ENCODE data around the gene PIGW. TPM values are rescaled to one million over a fixed set of nuclear protein-coding genes. Genes with fewer than 3 reads are reported as not detected.

PIGW gene
- total and polyA plus RNA-seq, 4 donors, result 6.2 to 15.4 (median 10.6) TPM

DNA sequence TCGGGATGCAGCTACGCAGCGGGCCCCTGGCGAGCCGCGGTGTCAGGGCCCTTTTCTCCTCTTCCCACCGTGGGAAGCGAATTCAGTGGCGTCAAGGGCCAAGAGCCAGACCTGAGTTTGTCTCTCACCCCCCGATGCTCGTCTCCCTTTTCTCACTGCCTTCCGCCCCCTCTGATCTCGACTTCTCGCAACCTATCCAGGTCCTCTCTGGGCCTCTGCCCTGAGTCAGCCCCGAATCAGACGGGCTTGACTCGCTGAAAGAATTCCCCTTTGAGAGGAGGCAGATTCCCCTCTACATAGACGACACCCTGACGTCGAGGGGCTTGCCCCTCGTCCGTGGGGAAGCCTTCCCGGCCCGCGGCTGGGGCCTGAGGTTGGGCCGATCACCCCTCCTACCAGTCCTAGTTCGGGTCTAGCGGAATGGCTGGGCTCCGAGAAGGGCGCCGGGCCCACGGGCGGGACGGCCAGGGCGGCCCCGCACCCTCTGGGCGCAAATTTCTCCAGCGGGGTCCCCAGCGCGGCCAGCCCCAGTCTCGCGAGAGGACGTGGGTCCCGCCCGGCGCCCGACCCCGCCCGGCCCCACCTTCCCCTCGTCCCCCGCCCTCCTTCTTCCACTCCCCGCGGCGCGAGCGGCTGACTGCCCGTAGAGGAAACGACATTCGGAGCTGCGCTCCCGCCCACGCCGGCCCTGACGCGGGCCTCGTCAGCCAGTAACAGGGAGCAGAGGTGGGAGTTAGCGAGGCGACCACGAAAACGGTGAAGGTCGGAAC lies 9.7 kb downstream of the PIGW start, which contains the start of gene GGNBP2:
GGNBP2 (plus strand) TSS at position 613 of the 770 bp plus-strand sequence. CDS start 806 bp downstream, outside the sequence.
- ATAC-seq (ENCODE audit: insufficient read depth, low FRiP score) (peak; percentile 83), DNase-seq (peak; percentile 95 to 96 (median 95))
- H3K4me1 ChIP-seq (ENCODE audit: control insufficient read depth in 5 of 5, insufficient read depth in 5 of 5, low read length in 5 of 5), result peaks cover 0 to 30% (median 3%) of the 10 kb centered on the region in 5 donors
- WGBS, 2 donors, result 0 to 1% methylated on average over 63 to 71 of the region's 71 CpGs
- peak within 1 kb of the TSS; percentile 98 to 99 for H3K9ac ChIP-seq (ENCODE audit: insufficient read depth in 1 of 2, low read length in 2 of 2)
- TF ChIP-seq, protein P1, sequence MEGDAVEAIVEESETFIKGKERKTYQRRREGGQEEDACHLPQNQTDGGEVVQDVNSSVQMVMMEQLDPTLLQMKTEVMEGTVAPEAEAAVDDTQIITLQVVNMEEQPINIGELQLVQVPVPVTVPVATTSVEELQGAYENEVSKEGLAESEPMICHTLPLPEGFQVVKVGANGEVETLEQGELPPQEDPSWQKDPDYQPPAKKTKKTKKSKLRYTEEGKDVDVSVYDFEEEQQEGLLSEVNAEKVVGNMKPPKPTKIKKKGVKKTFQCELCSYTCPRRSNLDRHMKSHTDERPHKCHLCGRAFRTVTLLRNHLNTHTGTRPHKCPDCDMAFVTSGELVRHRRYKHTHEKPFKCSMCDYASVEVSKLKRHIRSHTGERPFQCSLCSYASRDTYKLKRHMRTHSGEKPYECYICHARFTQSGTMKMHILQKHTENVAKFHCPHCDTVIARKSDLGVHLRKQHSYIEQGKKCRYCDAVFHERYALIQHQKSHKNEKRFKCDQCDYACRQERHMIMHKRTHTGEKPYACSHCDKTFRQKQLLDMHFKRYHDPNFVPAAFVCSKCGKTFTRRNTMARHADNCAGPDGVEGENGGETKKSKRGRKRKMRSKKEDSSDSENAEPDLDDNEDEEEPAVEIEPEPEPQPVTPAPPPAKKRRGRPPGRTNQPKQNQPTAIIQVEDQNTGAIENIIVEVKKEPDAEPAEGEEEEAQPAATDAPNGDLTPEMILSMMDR (IDR thresholded peaks at IDR 0.05; ENCODE audit: control extremely low read depth, extremely low read depth), result no peak
- peak within 1 kb of the TSS; percentile 96 for H3K4me3 ChIP-seq
- H3K27me3 ChIP-seq (ENCODE audit: control insufficient read depth in 3 of 3, insufficient read depth in 3 of 3, low read length in 2 of 3), result no peaks in the 10 kb centered on the region
- H3K9me3 ChIP-seq (ENCODE audit: control insufficient read depth in 4 of 4, insufficient read depth in 3 of 4, low read length in 3 of 4), result no peaks in the 10 kb centered on the region
- H3K36me3 ChIP-seq (ENCODE audit: control insufficient read depth in 4 of 4, insufficient read depth in 4 of 4, low read length in 4 of 4), result peaks cover 0 to 4% (median 1%) of the 10 kb centered on the region in 4 donors
- peak within 1 kb of the TSS; percentile 99 to 100 for H3K27ac ChIP-seq (ENCODE audit: low read depth in 1 of 2, low read length in 1 of 2)

DNA sequence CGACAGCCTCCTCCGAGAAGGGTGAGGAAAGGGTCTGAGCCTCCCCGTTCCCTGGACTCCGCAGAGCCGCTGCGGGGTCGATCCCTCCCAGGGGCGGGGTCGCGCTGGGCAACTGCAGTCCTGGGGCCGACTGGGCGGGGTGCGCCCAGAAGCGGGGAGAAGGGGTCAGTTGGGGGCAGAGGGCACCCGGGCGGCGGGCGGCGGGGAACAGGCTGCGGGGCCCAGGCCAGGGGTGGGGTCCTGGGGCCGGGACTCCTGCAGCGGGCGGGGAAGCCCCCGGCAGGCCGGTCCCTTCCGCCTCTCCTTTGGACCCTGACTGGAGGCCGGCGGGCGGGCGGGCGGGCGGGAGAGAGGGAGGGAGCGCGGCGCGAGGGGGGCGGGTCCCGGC lies 10.3 kb downstream of the PIGW start:
- DNase-seq (no peak), ATAC-seq (ENCODE audit: insufficient read depth, low FRiP score) (peak; percentile 29)
- TF ChIP-seq, protein P1 (IDR thresholded peaks at IDR 0.05; ENCODE audit: control extremely low read depth, extremely low read depth), result no peak
- Histone ChIP-seq H3K9ac (ENCODE audit: insufficient read depth in 1 of 2, low read length in 2 of 2) (peak overlapping the region; percentile 88 to 91), H3K9me3 (ENCODE audit: control insufficient read depth in 4 of 4, insufficient read depth in 3 of 4, low read length in 3 of 4) (no peaks in the 10 kb centered on the region), H3K36me3 (ENCODE audit: control insufficient read depth in 4 of 4, insufficient read depth in 4 of 4, low read length in 4 of 4) (peaks cover 0 to 4% (median 1%) of the 10 kb centered on the region in 4 donors), H3K4me1 (ENCODE audit: control insufficient read depth in 5 of 5, insufficient read depth in 5 of 5, low read length in 5 of 5) (peaks cover 0 to 30% (median 3%) of the 10 kb centered on the region in 5 donors), H3K4me3 (peak overlapping the region; percentile 56), H3K27ac (ENCODE audit: low read depth in 1 of 2, low read length in 1 of 2) (peak overlapping the region; percentile 99 to 100), H3K27me3 (ENCODE audit: control insufficient read depth in 3 of 3, insufficient read depth in 3 of 3, low read length in 2 of 3) (no peaks in the 10 kb centered on the region)
- WGBS, 2 donors, result 0 to 1% methylated on average over 14 to 38 of the region's 38 CpGs

DNA sequence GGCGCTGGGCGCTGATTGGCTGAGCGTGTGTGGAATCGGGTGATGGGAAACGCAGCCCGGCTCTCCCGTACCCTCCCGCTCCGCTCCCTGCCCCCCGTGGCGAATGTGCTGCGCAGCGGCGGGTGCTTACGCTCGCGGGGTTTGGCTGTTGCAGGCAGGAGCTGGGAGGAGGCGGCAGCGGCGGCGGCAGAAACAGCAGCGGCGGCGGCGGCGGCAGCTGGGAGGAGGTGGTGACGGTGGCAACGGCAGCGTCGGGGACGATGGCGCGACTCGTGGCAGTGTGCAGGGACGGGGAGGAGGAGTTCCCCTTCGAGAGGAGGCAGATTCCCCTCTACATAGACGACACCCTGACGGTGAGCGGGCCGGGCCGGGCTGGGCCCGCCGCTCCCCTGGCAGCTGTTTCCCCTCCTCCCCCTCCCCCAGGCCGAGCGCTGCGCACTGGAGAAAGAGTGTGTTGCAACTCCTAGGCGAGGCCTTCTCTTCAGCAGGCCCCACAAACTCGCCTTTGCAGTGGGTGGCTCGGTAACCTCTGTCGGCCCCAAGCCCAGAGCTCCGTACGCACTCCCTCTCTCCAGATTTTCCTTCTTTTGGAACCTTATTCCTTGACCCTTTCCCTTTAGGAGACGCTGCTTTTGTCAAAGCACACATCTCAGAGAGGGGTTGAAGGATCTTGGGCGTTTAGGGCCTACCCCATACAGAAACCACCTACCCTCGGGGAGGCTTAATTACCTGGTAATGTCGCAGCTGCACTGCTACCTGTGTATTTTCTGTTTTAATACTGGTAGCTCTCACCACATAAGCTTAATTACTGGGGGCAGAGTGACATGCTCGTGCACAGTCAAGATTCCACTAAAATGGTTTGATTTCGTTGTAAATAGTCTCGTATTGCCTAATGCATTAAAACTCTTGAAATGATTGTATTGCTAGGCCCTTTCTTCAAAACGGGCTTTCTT lies 11.0 kb downstream of the PIGW start:
- H3K4me3 ChIP-seq, result peak overlapping the region; percentile 88
- peak; percentile 98 to 99 (median 99) for DNase-seq
- WGBS, 2 donors, result 0% methylated on average over 51 to 60 of the region's 60 CpGs

More for the DNA sequence above, 11.0 kb downstream of the PIGW start:
- Histone ChIP-seq H3K27me3 (ENCODE audit: control insufficient read depth in 3 of 3, insufficient read depth in 3 of 3, low read length in 2 of 3) (no peaks in the 10 kb centered on the region), H3K4me1 (ENCODE audit: control insufficient read depth in 5 of 5, insufficient read depth in 5 of 5, low read length in 5 of 5) (peaks cover 0 to 30% (median 3%) of the 10 kb centered on the region in 5 donors), H3K9ac (ENCODE audit: insufficient read depth in 1 of 2, low read length in 2 of 2) (peak overlapping the region; percentile 90 to 98), H3K9me3 (ENCODE audit: control insufficient read depth in 4 of 4, insufficient read depth in 3 of 4, low read length in 3 of 4) (no peaks in the 10 kb centered on the region), H3K27ac (ENCODE audit: low read depth in 1 of 2, low read length in 1 of 2) (peak overlapping the region; percentile 71 to 98), H3K36me3 (ENCODE audit: control insufficient read depth in 4 of 4, insufficient read depth in 4 of 4, low read length in 4 of 4) (peaks cover 0 to 4% (median 1%) of the 10 kb centered on the region in 4 donors)
- TF ChIP-seq, protein P1 (IDR thresholded peaks at IDR 0.05; ENCODE audit: control extremely low read depth, extremely low read depth), result no peak
- ATAC-seq (ENCODE audit: insufficient read depth, low FRiP score), result peak; percentile 92
